SK-N-SH (cell line): ENCODE measurements around the gene HBA1. TPM values are rescaled to one million over a fixed set of nuclear protein-coding genes. Genes with fewer than 3 reads are reported as not detected.
A peak's percentile ranks its signal among the peaks of the same experiment; 100 is the strongest.

ENCODE experiments used
- CTCF ChIA-PET: fragments of 300-600, 350-600 bp; formaldehyde crosslinking; extraction: SDS; loops from one replicate; lab custom pipeline; 2021; lab: Yijun Ruan, JAX
- POLR2A ChIA-PET: fragments of 350-600 bp; sonication (Branson Sonifier 250); formaldehyde crosslinking; extraction: SDS; loops from one replicate; lab custom pipeline; 2020; ENCODE audit warnings: antibody characterized with exemption, inconsistent platforms; lab: Yijun Ruan, JAX
- DNase-seq: peaks from one replicate; pipeline ENCODE4 v3.0.0; 2012
- H2AFZ ChIP-seq: fragments of 200-600 bp; sonication (generic); 2 replicates; pipeline ENCODE4 v1.8.1; 2016; ENCODE audit warnings: antibody characterized with exemption, mild to moderate bottlenecking, low read depth
- H3F3A ChIP-seq: fragments of 200-600 bp; sonication (generic); replicated peaks from 2 replicates; pipeline ENCODE3; 2016; ENCODE audit warnings: antibody characterized with exemption, mild to moderate bottlenecking; ENCODE audit not compliant: insufficient read depth
- H3K27ac ChIP-seq, 2 experiments: fragments of 200-500 bp in 1 of 2; fragments of 200-600 bp in 1 of 2; sonication (Bioruptor generic) in 1 of 2; sonication (generic), shearing (Covaris generic) in 1 of 2; 2 replicates each; pipeline versions ENCODE4 v1.5.1 to v1.6.1; 2014 to 2016; ENCODE audit warnings: low read depth in 2 of 2, inconsistent platforms in 1 of 2, low read length in 1 of 2, mild to moderate bottlenecking in 1 of 2, mixed read lengths in 1 of 2
- H3K27me3 ChIP-seq: fragments of 200-600 bp; sonication (generic), shearing (Covaris generic); 2 replicates; pipeline ENCODE4 v1.6.1; 2016; ENCODE audit warnings: mixed run types; ENCODE audit not compliant: insufficient read depth
- H3K36me3 ChIP-seq, 2 experiments: fragments of 200-500 bp in 1 of 2; fragments of 200-600 bp in 1 of 2; sonication (Bioruptor generic) in 1 of 2; sonication (generic) in 1 of 2; replicated peaks in 1 of 2; 2 replicates each; pipeline versions ENCODE3 to v1.5.1; 2014 to 2016; ENCODE audit warnings: low read length in 1 of 2, mild to moderate bottlenecking in 1 of 2; ENCODE audit not compliant: insufficient read depth in 2 of 2, control insufficient read depth in 1 of 2
- H3K4me1 ChIP-seq, 2 experiments: fragments of 200-500 bp in 1 of 2; fragments of 200-600 bp in 1 of 2; sonication (Bioruptor generic) in 1 of 2; sonication (generic), shearing (Covaris generic) in 1 of 2; 2 replicates each; pipeline versions ENCODE4 v1.5.1 to v1.6.1; 2014 to 2016; ENCODE audit warnings: low read depth in 1 of 2, low read length in 1 of 2, mixed run types in 1 of 2; ENCODE audit not compliant: insufficient read depth in 2 of 2, control insufficient read depth in 1 of 2
- H3K4me2 ChIP-seq: fragments of 200-600 bp; sonication (generic), shearing (Covaris generic); 2 replicates; pipeline ENCODE4 v1.6.1; 2017; ENCODE audit warnings: mixed run types
- H3K4me3 ChIP-seq, 2 experiments: fragments of 200-500 bp in 1 of 2; fragments of 200-600 bp in 1 of 2; sonication (Bioruptor generic) in 1 of 2; sonication (generic), shearing (Covaris generic) in 1 of 2; 2 replicates each; pipeline versions ENCODE4 v1.5.1 to v1.8.1; 2014 to 2016; ENCODE audit warnings: low read depth in 2 of 2, inconsistent platforms in 1 of 2, low read length in 1 of 2, mild to moderate bottlenecking in 1 of 2, mixed read lengths in 1 of 2, moderate library complexity in 1 of 2
- H3K79me2 ChIP-seq: fragments of 200-600 bp; sonication (generic); 2 replicates; pipeline ENCODE4 v1.8.1; 2017; ENCODE audit warnings: mild to moderate bottlenecking; ENCODE audit not compliant: insufficient read depth
- H3K9ac ChIP-seq: fragments of 200-600 bp; sonication (generic); 2 replicates; pipeline ENCODE4 v1.6.1; 2017; ENCODE audit warnings: mixed run types
- H3K9me2 ChIP-seq: fragments of 200-600 bp; sonication (generic); 2 replicates; pipeline ENCODE4 v1.6.1; 2017; ENCODE audit warnings: mixed run types
- H3K9me3 ChIP-seq: fragments of 200-600 bp; sonication (generic); 2 replicates; pipeline ENCODE4 v1.6.1; 2017; ENCODE audit warnings: mixed run types, mild to moderate bottlenecking, moderate library complexity
- H4K20me1 ChIP-seq: fragments of 200-600 bp; sonication (generic); 2 replicates; pipeline ENCODE4 v1.6.1; 2017; ENCODE audit warnings: mild to moderate bottlenecking, mixed run types; ENCODE audit not compliant: insufficient read depth
- CTCF ChIP-seq: fragments of 200-600 bp; sonication (generic); IDR thresholded peaks from 2 replicates; pipeline ENCODE4 v1.6.1; 2017; ENCODE audit warnings: antibody characterized with exemption, mild to moderate bottlenecking, moderate library complexity
- EZH2phosphoT487 ChIP-seq: fragments of 200-600 bp; sonication (generic); IDR thresholded peaks from 2 replicates; pipeline ENCODE4 v1.6.1; 2017; ENCODE audit warnings: low read depth, mixed run types, mild to moderate bottlenecking, antibody characterized with exemption, moderate library complexity, borderline replicate concordance
- GATA2 ChIP-seq: sonication (generic); formaldehyde crosslinking; IDR thresholded peaks from 2 replicates; pipeline ENCODE4 v1.5.0; 2020; ENCODE audit warnings: mild to moderate bottlenecking, missing genetic modification reagents
- JUND ChIP-seq: IDR thresholded peaks from 2 replicates; pipeline ENCODE4 v1.4.0; 2012
- MEF2A ChIP-seq: IDR thresholded peaks from 2 replicates; pipeline ENCODE4 v1.4.0; 2012; ENCODE audit warnings: low read depth, borderline replicate concordance
- MXI1 ChIP-seq: IDR thresholded peaks from 2 replicates; pipeline ENCODE4 v1.6.1; 2012; ENCODE audit warnings: mild to moderate bottlenecking, low read depth, low read length, improper control_type of control experiment
- PBX3 ChIP-seq: IDR thresholded peaks from 2 replicates; pipeline ENCODE4; 2012
- POLR2AphosphoS5 ChIP-seq: IDR thresholded peaks from 2 replicates; pipeline ENCODE4 v1.6.1; 2012; ENCODE audit warnings: low read depth, low read length
- RAD21 ChIP-seq: IDR thresholded peaks from 2 replicates; pipeline ENCODE4 v1.6.1; 2012; ENCODE audit warnings: mild to moderate bottlenecking, low read length
- RCOR1 ChIP-seq: fragments of 150-350 bp; IDR thresholded peaks from 2 replicates; pipeline ENCODE4 v1.6.1; 2017; ENCODE audit warnings: antibody characterized with exemption, low read length
- YY1 ChIP-seq: IDR thresholded peaks from 2 replicates; pipeline ENCODE4 v1.4.0; 2012; ENCODE audit warnings: low read depth, mild to moderate bottlenecking
- ZBTB33 ChIP-seq: IDR thresholded peaks from 2 replicates; pipeline ENCODE4 v1.4.0; 2012; ENCODE audit warnings: low read depth, borderline replicate concordance
- WGBS: methylation state at CpG from one replicate; pipeline ENCODE4 v1.1.6; 2017; ENCODE audit warnings: low lambda C conversion rate; 5-methylcytosine and 5-hydroxymethylcytosine counted together
- polyA plus RNA-seq, 3 experiments: library from polyadenylated mRNA; depleted of rRNA; stranded (reverse); fragments of >200 nt; gene quantifications; 2 replicates each; pipeline ENCODE4 v1.2.3, GENCODE V29; 2012
- TF ChIP-seq, protein P1 (sequence below): fragments of 150-350 bp; IDR thresholded peaks from 2 replicates; pipeline ENCODE4 v1.6.1; 2016; ENCODE audit warnings: mild to moderate bottlenecking, low read depth, low read length

The HBA1 gene
- polyA plus RNA-seq, 1 of the 3 experiments (the other 2 are of a cell fraction), result not detected

DNA sequence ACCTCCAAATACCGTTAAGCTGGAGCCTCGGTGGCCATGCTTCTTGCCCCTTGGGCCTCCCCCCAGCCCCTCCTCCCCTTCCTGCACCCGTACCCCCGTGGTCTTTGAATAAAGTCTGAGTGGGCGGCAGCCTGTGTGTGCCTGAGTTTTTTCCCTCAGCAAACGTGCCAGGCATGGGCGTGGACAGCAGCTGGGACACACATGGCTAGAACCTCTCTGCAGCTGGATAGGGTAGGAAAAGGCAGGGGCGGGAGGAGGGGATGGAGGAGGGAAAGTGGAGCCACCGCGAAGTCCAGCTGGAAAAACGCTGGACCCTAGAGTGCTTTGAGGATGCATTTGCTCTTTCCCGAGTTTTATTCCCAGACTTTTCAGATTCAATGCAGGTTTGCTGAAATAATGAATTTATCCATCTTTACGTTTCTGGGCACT lies 928 bp downstream of the HBA1 start:
- Histone ChIP-seq H3K4me2 (no peak overlapping the region), H3K4me1 (peaks cover 0 to 10% of the 10 kb centered on the region in 2 experiments; a peak in 1 of 4 replicates), H3K27me3 (peaks cover 28% of the 10 kb centered on the region), H3K4me3 (no peak overlapping the region), H3K9ac (no peak overlapping the region), H3K36me3 (no peaks in the 10 kb centered on the region), H3K79me2 (no peaks in the 10 kb centered on the region), H3K9me2 (no peaks in the 10 kb centered on the region), H2AFZ (no peak overlapping the region), H3K27ac (no peak overlapping the region), H3F3A (peaks cover 7% of the 10 kb centered on the region), H3K9me3 (no peaks in the 10 kb centered on the region), H4K20me1 (peaks cover 18% of the 10 kb centered on the region)
- POLR2A ChIA-PET, result interaction anchor here (0.5 kb wide), 1 partner anchor 45 kb away, joined by 5 read pairs; no protein-coding TSS in a partner anchor
- WGBS, result 11% methylated on average over 11 of the region's 13 CpGs
- no peak for TF ChIP-seq GATA2 (CRISPR knock-in tag)
- no peak for TF ChIP-seq JUND
- no peak for TF ChIP-seq YY1
- peak; percentile 42; the same call in 1 of the 2 replicates for TF ChIP-seq MXI1
- TF ChIP-seq ZBTB33, result no peak
- TF ChIP-seq MEF2A, result no peak
- TF ChIP-seq EZH2phosphoT487, result no peak
- TF ChIP-seq CTCF, result no peak
- TF ChIP-seq, protein P1, sequence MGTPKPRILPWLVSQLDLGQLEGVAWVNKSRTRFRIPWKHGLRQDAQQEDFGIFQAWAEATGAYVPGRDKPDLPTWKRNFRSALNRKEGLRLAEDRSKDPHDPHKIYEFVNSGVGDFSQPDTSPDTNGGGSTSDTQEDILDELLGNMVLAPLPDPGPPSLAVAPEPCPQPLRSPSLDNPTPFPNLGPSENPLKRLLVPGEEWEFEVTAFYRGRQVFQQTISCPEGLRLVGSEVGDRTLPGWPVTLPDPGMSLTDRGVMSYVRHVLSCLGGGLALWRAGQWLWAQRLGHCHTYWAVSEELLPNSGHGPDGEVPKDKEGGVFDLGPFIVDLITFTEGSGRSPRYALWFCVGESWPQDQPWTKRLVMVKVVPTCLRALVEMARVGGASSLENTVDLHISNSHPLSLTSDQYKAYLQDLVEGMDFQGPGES, result no peak
- peak; percentile 70 for DNase-seq
- CTCF ChIA-PET, result interaction anchor here (1.0 to 7.0 kb wide), 3 partner anchors 70 to 185 kb away, joined by 4 to 105 read pairs (median 38); no protein-coding TSS in a partner anchor

DNA sequence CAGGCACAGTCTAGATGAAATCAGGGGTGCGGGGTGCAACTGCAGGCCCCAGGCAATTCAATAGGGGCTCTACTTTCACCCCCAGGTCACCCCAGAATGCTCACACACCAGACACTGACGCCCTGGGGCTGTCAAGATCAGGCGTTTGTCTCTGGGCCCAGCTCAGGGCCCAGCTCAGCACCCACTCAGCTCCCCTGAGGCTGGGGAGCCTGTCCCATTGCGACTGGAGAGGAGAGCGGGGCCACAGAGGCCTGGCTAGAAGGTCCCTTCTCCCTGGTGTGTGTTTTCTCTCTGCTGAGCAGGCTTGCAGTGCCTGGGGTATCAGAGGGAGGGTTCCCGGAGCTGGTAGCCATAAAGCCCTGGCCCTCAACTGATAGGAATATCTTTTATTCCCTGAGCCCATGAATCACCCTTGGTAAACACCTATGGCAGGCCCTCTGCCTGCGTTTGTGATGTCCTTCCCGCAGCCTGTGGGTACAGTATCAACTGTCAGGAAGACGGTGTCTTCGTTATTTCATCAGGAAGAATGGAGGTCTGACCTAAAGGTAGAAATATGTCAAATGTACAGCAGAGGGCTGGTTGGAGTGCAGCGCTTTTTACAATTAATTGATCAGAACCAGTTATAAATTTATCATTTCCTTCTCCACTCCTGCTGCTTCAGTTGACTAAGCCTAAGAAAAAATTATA lies 1.6 kb downstream of the HBA1 start:
- Histone ChIP-seq H4K20me1 (peaks cover 18% of the 10 kb centered on the region), H3K27me3 (peaks cover 28% of the 10 kb centered on the region), H3K36me3 (no peaks in the 10 kb centered on the region), H3K4me2 (no peak overlapping the region), H3K79me2 (no peaks in the 10 kb centered on the region), H3K9me3 (no peaks in the 10 kb centered on the region), H3K4me1 (peaks cover 0 to 10% of the 10 kb centered on the region in 2 experiments; a peak in 1 of 4 replicates), H3K4me3 (no peak overlapping the region), H3F3A (peaks cover 7% of the 10 kb centered on the region), H3K27ac (no peak overlapping the region), H2AFZ (no peak overlapping the region), H3K9me2 (no peaks in the 10 kb centered on the region), H3K9ac (no peak overlapping the region)
- WGBS, result 60% methylated on average over 6 of the region's 11 CpGs
- ChIA-PET CTCF (interaction anchor here (1.0 to 7.5 kb wide), 5 partner anchors 17 to 184 kb away, joined by 4 to 120 read pairs (median 38); no protein-coding TSS in a partner anchor), POLR2A (interaction anchor here (0.5 kb wide), 1 partner anchor 46 kb away, joined by 5 read pairs; no protein-coding TSS in a partner anchor)
- no peak for DNase-seq
- no peak for TF ChIP-seq POLR2AphosphoS5
- no peak for TF ChIP-seq RCOR1
- no peak for TF ChIP-seq PBX3
- TF ChIP-seq RAD21, result no peak
- no peak for TF ChIP-seq YY1
- TF ChIP-seq ZBTB33, result no peak
